ENCODE data around the gene AIP.

Gene AIP

GRCh38 chr11:67494371-67495233 is 11.8 kb downstream of the AIP start:
- DNase-seq, result no peak

DNA sequence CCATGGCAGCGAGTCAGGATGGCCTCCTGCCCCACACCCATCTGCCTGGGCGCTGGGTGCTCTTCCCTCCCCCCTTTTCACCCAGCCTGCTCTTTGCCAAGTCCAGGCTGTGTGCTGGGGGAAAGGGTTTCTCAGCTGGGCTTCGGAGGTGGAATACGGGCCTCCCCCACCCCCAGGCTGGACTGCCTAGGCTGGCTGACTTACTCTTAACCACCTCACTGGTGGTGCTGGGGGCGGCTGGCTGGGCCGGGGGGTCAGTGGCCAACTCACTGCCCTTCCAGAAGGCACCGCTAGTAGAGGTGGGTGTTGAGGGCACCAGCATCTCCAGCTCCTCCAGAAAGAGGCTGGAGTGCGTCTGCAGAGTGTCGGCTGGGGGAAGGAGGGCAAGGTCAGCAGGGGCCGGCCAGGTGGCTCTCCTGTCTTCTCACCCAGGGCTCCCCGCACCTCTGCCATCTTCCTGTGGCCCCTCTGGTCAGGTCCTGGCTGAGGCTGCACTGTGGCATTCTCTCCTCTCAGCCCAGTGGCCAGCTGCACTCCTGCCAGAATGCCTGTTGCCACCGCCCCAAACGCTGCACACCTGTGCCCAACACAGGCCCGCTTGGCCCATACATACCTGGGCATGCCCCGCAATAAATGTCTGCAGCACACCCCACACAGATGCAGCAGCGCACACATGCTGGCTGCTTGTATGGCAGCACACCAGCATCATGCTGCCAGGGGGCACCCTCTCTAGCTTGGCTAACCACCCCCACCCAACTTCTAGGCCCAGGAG is 12.6 kb downstream of the AIP start:
- no peak for DNase-seq

DNA sequence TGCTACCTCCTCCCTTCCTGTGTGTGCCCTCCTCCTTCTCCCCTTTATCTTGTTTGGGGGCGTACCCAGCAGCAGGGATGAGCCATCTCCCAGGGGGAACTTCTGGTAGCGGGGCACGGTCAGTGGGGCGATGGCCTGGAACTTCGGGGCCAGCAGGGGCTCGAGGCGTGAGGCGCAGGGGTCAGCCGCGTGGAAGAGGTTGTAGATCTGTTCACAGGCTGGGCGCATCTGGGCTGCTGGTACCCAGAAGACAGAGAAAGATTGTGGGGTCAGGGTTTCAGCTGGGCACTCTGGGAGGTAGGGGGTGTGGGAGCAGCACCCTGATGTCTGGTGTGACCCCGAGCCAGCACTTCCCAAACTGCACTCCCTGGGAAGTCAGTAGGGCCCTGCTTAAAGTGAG is 13.3 kb downstream of the AIP start:
- no peak for DNase-seq

- DNase-seq, result no peak
Observed at GRCh38 chr11:67497656-67498291, 14.9 kb downstream of the AIP start.

- no peak for DNase-seq
Observed at GRCh38 chr11:67498544-67498972, 15.7 kb downstream of the AIP start.

- no peak for DNase-seq
Observed at GRCh38 chr11:67499808-67500483, 17.1 kb downstream of the AIP start.

GRCh38 chr11:67500484-67500821 is 17.6 kb downstream of the AIP start:
- no peak for DNase-seq

DNA sequence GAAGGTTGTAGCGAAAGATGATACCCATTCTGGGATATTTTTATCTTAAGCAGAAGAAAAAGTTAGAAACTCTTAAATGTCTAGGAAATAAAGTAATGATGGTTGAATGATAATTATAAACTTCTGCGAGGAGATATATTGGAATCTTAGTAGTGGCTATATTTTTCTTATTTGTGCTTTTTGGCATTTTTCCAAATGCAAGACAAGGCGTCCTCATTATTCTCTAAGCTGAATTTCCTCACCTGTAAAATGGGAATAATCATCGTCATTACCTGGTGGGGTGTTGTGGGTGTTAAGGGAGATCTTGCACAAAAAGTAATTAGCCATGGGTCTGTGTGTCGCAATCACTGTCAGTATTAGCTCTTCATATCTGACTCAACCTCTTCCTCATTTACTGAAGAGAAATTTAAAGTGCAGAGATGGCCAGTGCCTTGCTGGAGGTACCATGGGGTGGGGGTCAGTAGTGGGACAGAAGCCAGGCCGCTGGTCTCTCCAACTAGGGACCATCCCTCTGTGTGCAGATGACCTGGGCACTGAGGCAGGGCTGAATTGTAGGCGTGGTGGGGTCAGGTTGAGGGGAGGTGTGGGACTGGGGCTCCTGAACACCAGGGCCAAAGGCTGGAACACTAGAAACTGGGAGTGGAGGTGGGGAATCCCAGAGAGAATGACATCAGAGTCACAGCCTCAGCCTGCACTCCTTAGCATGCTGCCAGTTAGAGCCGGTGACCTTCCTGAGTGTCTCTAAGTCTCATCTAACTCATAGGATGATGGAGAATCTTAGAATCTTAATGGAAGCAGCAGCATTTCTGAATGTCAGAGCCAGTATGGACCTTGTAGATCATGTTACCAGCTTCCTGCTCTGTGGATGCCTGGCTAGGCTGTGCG is 18.2 kb downstream of the AIP start:
- DNase-seq, result no peak

GRCh38 chr11:67501854-67502253 is 19.0 kb downstream of the AIP start:
- no peak for DNase-seq

DNA sequence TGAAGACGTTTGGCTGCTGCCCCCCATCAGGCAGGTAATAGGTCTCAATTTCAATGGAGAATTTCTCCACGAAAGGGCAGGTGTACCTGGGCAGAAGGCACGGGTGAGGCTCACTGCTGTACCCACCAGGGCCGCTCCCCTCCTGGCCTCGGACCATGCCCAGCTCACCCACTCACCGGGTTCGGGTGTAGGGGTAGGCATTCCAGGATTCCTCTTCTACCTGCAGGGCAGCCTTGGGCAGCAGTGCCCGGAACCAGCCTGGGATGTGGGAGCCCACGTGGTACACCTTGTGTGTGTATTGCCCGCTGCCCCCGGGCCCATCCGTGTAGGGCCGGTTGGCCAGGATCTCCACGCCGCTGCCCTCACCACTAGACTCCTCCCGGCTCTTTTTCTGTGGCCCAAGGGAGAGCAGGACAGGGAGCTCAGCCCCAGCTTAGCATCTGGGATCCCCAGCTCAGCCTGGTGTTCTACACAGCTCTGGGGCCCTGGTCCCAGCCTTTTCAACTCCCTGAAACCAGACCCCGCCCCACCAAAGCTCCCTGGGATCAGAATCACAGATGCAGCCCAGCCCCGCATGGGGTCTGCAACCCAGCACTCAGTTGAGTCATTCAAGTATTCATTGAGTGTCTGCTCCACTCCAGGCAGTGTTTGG is 19.6 kb downstream of the AIP start:
- no peak for DNase-seq

GRCh38 chr11:67503119-67504004 is 20.5 kb downstream of the AIP start:
- DNase-seq, result no peak

GRCh38 chr11:67504005-67504949 is 21.5 kb downstream of the AIP start:
- DNase-seq, result no peak

- DNase-seq, result no peak
Observed at GRCh38 chr11:67504950-67505581, 22.2 kb downstream of the AIP start, which contains the start of gene PITPNM1. Gene PITPNM1, minus strand, starts transcription at chr11:67505363. Its CDS starts 1,183 bp downstream, at chr11:67504180.

GRCh38 chr11:67505605-67506396 is 23.0 kb downstream of the AIP start:
- DNase-seq, result no peak

GRCh38 chr11:67506426-67507051 is 23.7 kb downstream of the AIP start:
- no peak for DNase-seq

- no peak for DNase-seq
Observed at GRCh38 chr11:67507242-67507863, 24.5 kb downstream of the AIP start.
